HG03439 (cell line): Measurements from ENCODE around the gene PLOD3.
"Not testable (repeated sequence)": the region's sequence is repeated elsewhere in the genome, so short reads cannot be mapped to it uniquely, and the experiment has no call there.

Experiments used
- ATAC-seq: cut with Tn5 transposase; IDR thresholded peaks from one replicate; pipeline ENCODE4 v1.9.1; 2021; ENCODE audit warnings: mild to moderate bottlenecking, moderate library complexity; ENCODE audit not compliant: unreplicated experiment

Gene PLOD3

GRCh38 chr7:101217388-101218235 lies at the start of gene PLOD3, which contains the start of gene ZNHIT1:
TSS of gene PLOD3 (minus strand) at chr7:101217581. CDS start at chr7:101217274, 307 bp downstream.
TSS of gene ZNHIT1 (plus strand) at chr7:101218165. CDS start at chr7:101218196, 31 bp downstream.
- ATAC-seq, result peak; percentile 71

GRCh38 chr7:101265622-101266516 lies 48.5 kb upstream of the PLOD3 start:
- no peak for ATAC-seq

- ATAC-seq, result not testable (repeated sequence)
Measured at GRCh38 chr7:101264102-101264706, 46.8 kb upstream of the PLOD3 start.

GRCh38 chr7:101258243-101258731 lies 40.9 kb upstream of the PLOD3 start:
- ATAC-seq, result no peak

- no peak for ATAC-seq
Measured at GRCh38 chr7:101255796-101256195, 38.4 kb upstream of the PLOD3 start.

- not testable (repeated sequence) for ATAC-seq
Measured at GRCh38 chr7:101253199-101253598, 35.8 kb upstream of the PLOD3 start.

GRCh38 chr7:101251871-101252659 lies 34.7 kb upstream of the PLOD3 start:
- ATAC-seq, result peak; percentile 96

GRCh38 chr7:101250324-101250723 lies 32.9 kb upstream of the PLOD3 start:
- no peak for ATAC-seq

GRCh38 chr7:101248276-101248675 lies 30.9 kb upstream of the PLOD3 start:
- no peak for ATAC-seq

- no peak for ATAC-seq
Measured at GRCh38 chr7:101245147-101245668, 27.8 kb upstream of the PLOD3 start.

- peak; percentile 86 for ATAC-seq
Measured at GRCh38 chr7:101244375-101245146, 27.2 kb upstream of the PLOD3 start, which contains the start of gene FIS1. TSS of gene FIS1 (minus strand) at chr7:101245081. CDS start at chr7:101245004, 77 bp downstream.

- ATAC-seq, result no peak
Measured at GRCh38 chr7:101243646-101244374, 26.4 kb upstream of the PLOD3 start.

- ATAC-seq, result no peak
Measured at GRCh38 chr7:101241443-101242349, 24.3 kb upstream of the PLOD3 start.

GRCh38 chr7:101241015-101241363 lies 23.6 kb upstream of the PLOD3 start:
- ATAC-seq, result no peak

GRCh38 chr7:101240226-101241014 lies 23.0 kb upstream of the PLOD3 start:
- ATAC-seq, result no peak

- ATAC-seq, result no peak
Measured at GRCh38 chr7:101239951-101240220, 22.5 kb upstream of the PLOD3 start.
